Measurements from ENCODE around the gene EGFLAM. TPM values are rescaled to one million over a fixed set of nuclear protein-coding genes. Genes with fewer than 3 reads are reported as not detected.

EGFLAM gene
- polyA plus RNA-seq, 1 donor from 2014 or later, result not detected

- Histone ChIP-seq H3K9me2 (ENCODE audit: insufficient read depth, low read length) (no peaks in the 10 kb centered on the region), H3K9me3 (ENCODE audit: low read length) (no peaks in the 10 kb centered on the region), H3K27ac (ENCODE audit: low read length) (no peak overlapping the region), H3K4me3 (ENCODE audit: low read length) (no peak overlapping the region), H2AFZ (ENCODE audit: low read depth, low read length) (no peak overlapping the region), H3K27me3 (ENCODE audit: insufficient read depth, low read depth, low read length) (no peaks in the 10 kb centered on the region), H4K20me1 (ENCODE audit: insufficient read depth) (no peaks in the 10 kb centered on the region), H3K36me3 (ENCODE audit: insufficient read depth, low read length) (no peaks in the 10 kb centered on the region), H3K9ac (ENCODE audit: low read length) (no peak overlapping the region), H3K4me2 (ENCODE audit: low read length) (no peak overlapping the region), H3K79me2 (replicated peaks; ENCODE audit: insufficient read depth, low read length) (no peaks in the 10 kb centered on the region), H3F3A (ENCODE audit: insufficient read depth, low read length, poor library complexity, severe bottlenecking) (no peaks in the 10 kb centered on the region)
- TF ChIP-seq, protein P1, sequence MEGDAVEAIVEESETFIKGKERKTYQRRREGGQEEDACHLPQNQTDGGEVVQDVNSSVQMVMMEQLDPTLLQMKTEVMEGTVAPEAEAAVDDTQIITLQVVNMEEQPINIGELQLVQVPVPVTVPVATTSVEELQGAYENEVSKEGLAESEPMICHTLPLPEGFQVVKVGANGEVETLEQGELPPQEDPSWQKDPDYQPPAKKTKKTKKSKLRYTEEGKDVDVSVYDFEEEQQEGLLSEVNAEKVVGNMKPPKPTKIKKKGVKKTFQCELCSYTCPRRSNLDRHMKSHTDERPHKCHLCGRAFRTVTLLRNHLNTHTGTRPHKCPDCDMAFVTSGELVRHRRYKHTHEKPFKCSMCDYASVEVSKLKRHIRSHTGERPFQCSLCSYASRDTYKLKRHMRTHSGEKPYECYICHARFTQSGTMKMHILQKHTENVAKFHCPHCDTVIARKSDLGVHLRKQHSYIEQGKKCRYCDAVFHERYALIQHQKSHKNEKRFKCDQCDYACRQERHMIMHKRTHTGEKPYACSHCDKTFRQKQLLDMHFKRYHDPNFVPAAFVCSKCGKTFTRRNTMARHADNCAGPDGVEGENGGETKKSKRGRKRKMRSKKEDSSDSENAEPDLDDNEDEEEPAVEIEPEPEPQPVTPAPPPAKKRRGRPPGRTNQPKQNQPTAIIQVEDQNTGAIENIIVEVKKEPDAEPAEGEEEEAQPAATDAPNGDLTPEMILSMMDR (IDR thresholded peaks at IDR 0.05; ENCODE audit: poor library complexity, severe bottlenecking), result no peak
- no peak for TF ChIP-seq TAF1 (IDR thresholded peaks at IDR 0.05; ENCODE audit: low read depth)
- TF ChIP-seq MXI1 (conservative IDR thresholded peaks at IDR 0.05; ENCODE audit: poor library complexity, severe bottlenecking), result no peak
- no peak for TF ChIP-seq EZH2 (IDR thresholded peaks at IDR 0.05; ENCODE audit: borderline replicate concordance, insufficient read depth, low read length, poor library complexity, severe bottlenecking)
- no peak for TF ChIP-seq SMC3 (conservative IDR thresholded peaks at IDR 0.05; ENCODE audit: poor library complexity)
- TF ChIP-seq RAD21 (conservative IDR thresholded peaks at IDR 0.05), result no peak
- TF ChIP-seq POLR2AphosphoS5 (IDR thresholded peaks at IDR 0.05), result no peak
- no peak for TF ChIP-seq EP300 (conservative IDR thresholded peaks at IDR 0.05; ENCODE audit: poor library complexity, severe bottlenecking)
- TF ChIP-seq REST (IDR thresholded peaks at IDR 0.05; ENCODE audit: borderline replicate concordance), result no peak
These were observed 145.0 kb downstream of the EGFLAM start for GRCh38 chr5:38403406-38403805.

- no peak overlapping the region for H3K9ac ChIP-seq (ENCODE audit: low read length)
- H3F3A ChIP-seq (ENCODE audit: insufficient read depth, low read length, poor library complexity, severe bottlenecking), result no peaks in the 10 kb centered on the region
- no peak overlapping the region for H2AFZ ChIP-seq (ENCODE audit: low read depth, low read length)
- H3K4me2 ChIP-seq (ENCODE audit: low read length), result no peak overlapping the region
- no peaks in the 10 kb centered on the region for H3K9me2 ChIP-seq (ENCODE audit: insufficient read depth, low read length)
- no peaks in the 10 kb centered on the region for H3K9me3 ChIP-seq (ENCODE audit: low read length)
- H3K27ac ChIP-seq (ENCODE audit: low read length), result no peak overlapping the region
- TF ChIP-seq SMC3 (conservative IDR thresholded peaks at IDR 0.05; ENCODE audit: poor library complexity) (no peak), RAD21 (conservative IDR thresholded peaks at IDR 0.05) (no peak), TAF1 (IDR thresholded peaks at IDR 0.05; ENCODE audit: low read depth) (no peak)
- H3K79me2 ChIP-seq (replicated peaks; ENCODE audit: insufficient read depth, low read length), result no peaks in the 10 kb centered on the region
- H3K27me3 ChIP-seq (ENCODE audit: insufficient read depth, low read depth, low read length), result no peaks in the 10 kb centered on the region
- no peaks in the 10 kb centered on the region for H3K36me3 ChIP-seq (ENCODE audit: insufficient read depth, low read length)
- H3K4me3 ChIP-seq (ENCODE audit: low read length), result no peak overlapping the region
- H4K20me1 ChIP-seq (ENCODE audit: insufficient read depth), result no peaks in the 10 kb centered on the region
These were observed 145.7 kb downstream of the EGFLAM start for GRCh38 chr5:38403877-38404635.

All from neural cell (in vitro differentiated cells).